ENCODE results near the gene DENND1A.

DNA sequence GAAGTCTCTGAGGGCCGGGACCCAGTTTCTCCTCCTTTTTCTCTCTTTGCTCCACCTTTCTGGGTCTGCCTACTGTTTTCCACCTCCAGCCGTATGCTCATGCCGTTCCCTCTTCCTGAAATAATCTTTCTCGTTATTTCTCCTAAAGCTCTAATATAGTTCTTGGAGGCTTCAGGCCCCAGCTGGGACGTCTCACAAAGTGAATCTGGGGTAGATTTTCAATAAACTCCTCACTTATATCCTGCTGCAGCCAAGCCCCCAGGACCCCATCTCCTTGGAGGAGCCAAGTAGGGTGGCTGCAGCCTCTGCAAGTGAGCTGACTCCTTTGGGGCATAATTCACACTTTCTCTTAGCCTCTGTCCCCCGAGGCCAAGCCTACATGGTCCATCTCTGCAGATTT, 588.1 kb downstream of the DENND1A start:
- TF ChIP-seq, protein P1, sequence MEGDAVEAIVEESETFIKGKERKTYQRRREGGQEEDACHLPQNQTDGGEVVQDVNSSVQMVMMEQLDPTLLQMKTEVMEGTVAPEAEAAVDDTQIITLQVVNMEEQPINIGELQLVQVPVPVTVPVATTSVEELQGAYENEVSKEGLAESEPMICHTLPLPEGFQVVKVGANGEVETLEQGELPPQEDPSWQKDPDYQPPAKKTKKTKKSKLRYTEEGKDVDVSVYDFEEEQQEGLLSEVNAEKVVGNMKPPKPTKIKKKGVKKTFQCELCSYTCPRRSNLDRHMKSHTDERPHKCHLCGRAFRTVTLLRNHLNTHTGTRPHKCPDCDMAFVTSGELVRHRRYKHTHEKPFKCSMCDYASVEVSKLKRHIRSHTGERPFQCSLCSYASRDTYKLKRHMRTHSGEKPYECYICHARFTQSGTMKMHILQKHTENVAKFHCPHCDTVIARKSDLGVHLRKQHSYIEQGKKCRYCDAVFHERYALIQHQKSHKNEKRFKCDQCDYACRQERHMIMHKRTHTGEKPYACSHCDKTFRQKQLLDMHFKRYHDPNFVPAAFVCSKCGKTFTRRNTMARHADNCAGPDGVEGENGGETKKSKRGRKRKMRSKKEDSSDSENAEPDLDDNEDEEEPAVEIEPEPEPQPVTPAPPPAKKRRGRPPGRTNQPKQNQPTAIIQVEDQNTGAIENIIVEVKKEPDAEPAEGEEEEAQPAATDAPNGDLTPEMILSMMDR (IDR thresholded peaks at IDR 0.05) = no peak
- no peak for TF ChIP-seq POLR2A (IDR thresholded peaks at IDR 0.05)
- no peak for TF ChIP-seq EP300 (IDR thresholded peaks at IDR 0.05)
- TF ChIP-seq POLR2AphosphoS5 (IDR thresholded peaks at IDR 0.05) = no peak
